ENCODE data around the gene DENND2C. TPM values are rescaled to one million over a fixed set of nuclear protein-coding genes. Genes with fewer than 3 reads are reported as not detected.

Gene DENND2C
- total and polyA plus RNA-seq, 8 donors: 3.2 to 5.4 (median 4.9) TPM

DNA sequence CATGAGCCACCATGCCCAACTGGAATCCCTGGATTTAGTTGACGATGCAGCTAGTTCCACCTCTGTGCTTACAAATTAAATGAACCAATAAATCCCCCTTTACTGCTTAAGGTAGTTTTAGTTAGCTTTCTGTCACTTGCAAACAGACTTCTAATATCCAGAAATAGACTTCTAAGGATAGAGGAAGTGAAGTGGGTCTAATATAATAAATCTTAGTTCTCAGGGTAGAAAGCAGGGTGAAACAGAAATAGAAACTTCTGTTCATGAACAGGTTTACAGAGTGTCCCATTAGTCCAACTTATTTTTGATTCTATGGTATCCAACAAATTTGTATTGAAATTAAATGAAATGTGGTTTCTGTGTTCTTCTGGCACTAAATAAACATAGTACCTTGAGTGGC, 108.5 kb downstream of the DENND2C start:
- TF ChIP-seq, protein P1, sequence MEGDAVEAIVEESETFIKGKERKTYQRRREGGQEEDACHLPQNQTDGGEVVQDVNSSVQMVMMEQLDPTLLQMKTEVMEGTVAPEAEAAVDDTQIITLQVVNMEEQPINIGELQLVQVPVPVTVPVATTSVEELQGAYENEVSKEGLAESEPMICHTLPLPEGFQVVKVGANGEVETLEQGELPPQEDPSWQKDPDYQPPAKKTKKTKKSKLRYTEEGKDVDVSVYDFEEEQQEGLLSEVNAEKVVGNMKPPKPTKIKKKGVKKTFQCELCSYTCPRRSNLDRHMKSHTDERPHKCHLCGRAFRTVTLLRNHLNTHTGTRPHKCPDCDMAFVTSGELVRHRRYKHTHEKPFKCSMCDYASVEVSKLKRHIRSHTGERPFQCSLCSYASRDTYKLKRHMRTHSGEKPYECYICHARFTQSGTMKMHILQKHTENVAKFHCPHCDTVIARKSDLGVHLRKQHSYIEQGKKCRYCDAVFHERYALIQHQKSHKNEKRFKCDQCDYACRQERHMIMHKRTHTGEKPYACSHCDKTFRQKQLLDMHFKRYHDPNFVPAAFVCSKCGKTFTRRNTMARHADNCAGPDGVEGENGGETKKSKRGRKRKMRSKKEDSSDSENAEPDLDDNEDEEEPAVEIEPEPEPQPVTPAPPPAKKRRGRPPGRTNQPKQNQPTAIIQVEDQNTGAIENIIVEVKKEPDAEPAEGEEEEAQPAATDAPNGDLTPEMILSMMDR (IDR thresholded peaks at IDR 0.05): no peak
- H3K36me3 ChIP-seq: peaks cover 0 to 19% of the 10 kb centered on the region in 2 donors

DNA sequence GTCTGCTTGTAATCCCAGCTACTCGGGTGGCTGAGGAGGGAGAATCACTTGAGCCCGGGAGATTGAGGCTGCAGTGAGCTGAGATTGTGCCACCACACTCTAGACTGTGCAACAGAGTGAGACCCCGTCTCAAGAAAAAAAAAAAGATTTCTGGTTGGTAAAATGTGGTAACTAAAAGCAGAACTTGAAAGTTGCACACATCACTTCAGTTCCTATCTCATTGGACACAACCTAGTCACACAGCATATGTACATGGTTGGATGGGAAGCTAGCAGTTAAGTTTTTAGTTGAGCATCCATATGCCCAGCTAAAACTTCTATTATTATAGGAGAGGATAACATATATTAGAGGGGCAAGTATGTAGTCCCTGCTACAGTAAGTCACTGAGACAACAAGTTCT, 110.5 kb downstream of the DENND2C start:
- ATAC-seq: no peak
- Histone ChIP-seq H3K36me3 (peaks cover 0 to under 1% of the 10 kb centered on the region in 2 donors), H3K4me1 (no peaks in the 10 kb centered on the region), H3K27me3 (no peaks in the 10 kb centered on the region), H3K9me3 (no peaks in the 10 kb centered on the region), H3K27ac (no peak overlapping the region), H3K4me3 (no peak overlapping the region)
- intact Hi-C loops (cut with DNase I): no loop called here
- TF ChIP-seq, protein P1 (IDR thresholded peaks at IDR 0.05): no peak
- DNase-seq: no peak

More for the DNA sequence above, 108.5 kb downstream of the DENND2C start:
- DNase-seq: no peak
- no peaks in the 10 kb centered on the region for H3K9me3 ChIP-seq
- ATAC-seq: no peak
- no peaks in the 10 kb centered on the region for H3K4me1 ChIP-seq
- no peak overlapping the region for H3K4me3 ChIP-seq
- intact Hi-C loops (cut with DNase I): no loop called here
- no peaks in the 10 kb centered on the region for H3K27me3 ChIP-seq
- H3K27ac ChIP-seq: no peak overlapping the region

DNA sequence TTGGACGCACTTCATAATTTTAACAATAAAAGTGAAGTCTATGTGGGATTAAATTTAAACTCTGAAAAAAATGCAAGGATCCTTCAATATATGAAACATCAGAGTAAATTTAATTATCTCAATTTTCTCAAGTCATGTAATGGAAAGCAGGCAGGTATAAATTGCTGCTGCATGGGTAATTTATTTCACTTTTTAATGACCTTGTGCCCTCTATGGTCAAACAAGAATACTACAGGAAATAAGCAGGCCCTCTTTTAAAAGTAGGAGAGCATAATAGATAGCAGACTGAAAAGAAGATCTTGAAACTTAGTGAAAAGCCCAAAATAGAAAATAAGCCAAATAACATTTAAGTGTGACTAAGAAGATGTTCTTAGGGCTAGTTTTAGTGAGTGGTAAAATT, 111.3 kb downstream of the DENND2C start:
- Histone ChIP-seq H3K27me3 (no peaks in the 10 kb centered on the region), H3K4me1 (no peaks in the 10 kb centered on the region), H3K4me3 (no peak overlapping the region), H3K36me3 (no peaks in the 10 kb centered on the region), H3K9me3 (no peaks in the 10 kb centered on the region), H3K27ac (no peak overlapping the region)
- DNase-seq (no peak), ATAC-seq (peak; percentile 53)
- intact Hi-C loops (cut with DNase I): no loop called here
- TF ChIP-seq, protein P1 (IDR thresholded peaks at IDR 0.05): peak in 1 of 2 donors; percentile 18

DNA sequence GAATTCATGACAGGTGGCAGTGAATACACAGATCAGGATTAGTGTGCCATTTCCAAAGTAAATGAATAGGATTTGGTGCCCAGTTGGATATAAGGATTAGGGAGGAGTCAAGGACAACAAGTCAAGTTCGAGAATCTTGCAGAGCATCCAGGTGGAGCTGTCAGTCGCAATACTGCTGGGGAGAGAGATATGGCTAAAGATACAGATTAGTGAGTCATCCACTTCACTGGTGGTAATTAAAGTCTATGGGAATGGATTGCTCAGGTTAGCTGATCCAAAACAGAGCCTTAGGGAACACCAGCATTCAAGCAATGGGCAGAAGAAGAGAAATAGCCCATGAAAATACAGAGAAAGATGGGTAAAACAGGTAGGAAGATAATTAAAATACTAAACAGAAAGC, 115.3 kb downstream of the DENND2C start:
- DNase-seq (no peak), ATAC-seq (no peak)
- no peak overlapping the region for H3K27ac ChIP-seq
- TF ChIP-seq, protein P1 (IDR thresholded peaks at IDR 0.05): no peak
- H3K4me3 ChIP-seq: no peak overlapping the region
- intact Hi-C loops (cut with DNase I): no loop called here
- H3K9me3 ChIP-seq: no peaks in the 10 kb centered on the region
- H3K27me3 ChIP-seq: no peaks in the 10 kb centered on the region
- no peaks in the 10 kb centered on the region for H3K36me3 ChIP-seq
- no peaks in the 10 kb centered on the region for H3K4me1 ChIP-seq

DNA sequence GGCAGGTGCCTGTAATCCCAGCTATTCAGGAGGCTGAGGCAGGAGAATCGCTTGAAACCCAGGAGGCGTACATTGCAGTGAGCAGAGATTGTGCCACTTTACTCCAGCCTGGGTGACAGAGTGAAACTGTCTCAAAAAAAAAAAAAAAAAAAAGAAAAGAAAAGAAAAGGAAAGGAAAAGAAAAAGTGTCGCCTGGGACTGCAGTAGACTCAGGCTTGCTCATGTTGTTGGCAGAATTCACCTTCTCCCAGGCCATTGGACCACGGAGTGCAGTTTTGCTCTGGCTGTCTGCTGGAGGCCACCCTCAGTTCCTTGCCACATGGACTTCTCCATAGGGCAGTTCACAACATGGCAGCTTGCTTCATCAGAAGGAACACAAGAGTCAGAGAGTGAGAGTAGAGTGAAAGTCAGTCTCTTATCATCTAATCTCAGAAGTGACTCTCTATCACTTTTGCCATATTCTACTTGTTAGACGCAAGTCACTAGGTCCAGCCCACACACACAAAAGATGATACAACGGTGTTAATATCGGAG, 117.7 kb downstream of the DENND2C start:
- TF ChIP-seq, protein P1 (IDR thresholded peaks at IDR 0.05): no peak
- Histone ChIP-seq H3K4me1 (no peaks in the 10 kb centered on the region), H3K4me3 (no peak overlapping the region), H3K36me3 (no peaks in the 10 kb centered on the region), H3K9me3 (no peaks in the 10 kb centered on the region), H3K27me3 (no peaks in the 10 kb centered on the region), H3K27ac (no peak overlapping the region)
- no peak for DNase-seq
- ATAC-seq: no peak
- intact Hi-C loops (cut with DNase I): no loop called here

Data from left lung (tissue), 10 donors.